ENCODE data around the gene GSTM5.

GSTM5 gene

GRCh38 chr1:109756848-109757521 lies 44.9 kb downstream of the GSTM5 start:
- no peak overlapping the region for H3K27ac Mint-ChIP-seq
- H3K9me3 Mint-ChIP-seq, result no peaks in the 10 kb centered on the region

GRCh38 chr1:109757936-109758786 lies 46.1 kb downstream of the GSTM5 start:
- H3K4me1 Mint-ChIP-seq, result no peaks in the 10 kb centered on the region
- CTCF ChIA-PET, result interaction anchor here (0.8 kb wide), 1 partner anchor 118 kb away, joined by 3 read pairs; no protein-coding TSS in a partner anchor
- no peaks in the 10 kb centered on the region for H3K9me3 Mint-ChIP-seq
- no peak overlapping the region for H3K4me3 Mint-ChIP-seq
- H3K27ac Mint-ChIP-seq, result no peak overlapping the region
- no peak for DNase-seq
- H3K27me3 Mint-ChIP-seq, result peaks cover 19% of the 10 kb centered on the region
- no peaks in the 10 kb centered on the region for H3K36me3 Mint-ChIP-seq

More at GRCh38 chr1:109756848-109757521, 44.9 kb downstream of the GSTM5 start:
- Mint-ChIP-seq H3K27me3 (peaks cover 28% of the 10 kb centered on the region), H3K4me1 (no peaks in the 10 kb centered on the region), H3K36me3 (no peaks in the 10 kb centered on the region), H3K4me3 (no peak overlapping the region)
- DNase-seq, result no peak
- CTCF ChIA-PET, result interaction anchor here (0.8 to 2.3 kb wide), 2 partner anchors 117 kb away, joined by 3 to 11 read pairs; no protein-coding TSS in a partner anchor

GRCh38 chr1:109759513-109760334 lies 47.7 kb downstream of the GSTM5 start:
- H3K4me1 Mint-ChIP-seq, result no peaks in the 10 kb centered on the region
- DNase-seq, result no peak
- no peaks in the 10 kb centered on the region for H3K9me3 Mint-ChIP-seq
- H3K27ac Mint-ChIP-seq, result no peak overlapping the region
- H3K36me3 Mint-ChIP-seq, result no peaks in the 10 kb centered on the region
- CTCF ChIA-PET, result interaction anchor here (0.7 to 1.2 kb wide), 2 partner anchors 9 to 15 kb away, joined by 3 read pairs; no protein-coding TSS in a partner anchor
- H3K4me3 Mint-ChIP-seq, result no peak overlapping the region
- H3K27me3 Mint-ChIP-seq, result peaks cover 18% of the 10 kb centered on the region

- H3K9me3 Mint-ChIP-seq, result no peaks in the 10 kb centered on the region
- peak overlapping the region; percentile 72 for H3K27ac Mint-ChIP-seq
- no peaks in the 10 kb centered on the region for H3K4me1 Mint-ChIP-seq
- H3K27me3 Mint-ChIP-seq, result peaks cover 16% of the 10 kb centered on the region
- DNase-seq, result peak; percentile 18
- no peak overlapping the region for H3K4me3 Mint-ChIP-seq
- CTCF ChIA-PET, result interaction anchor here (0.7 kb wide), 1 partner anchor 10 kb away, joined by 3 read pairs; no protein-coding TSS in a partner anchor
- H3K36me3 Mint-ChIP-seq, result no peaks in the 10 kb centered on the region
Observed at GRCh38 chr1:109760581-109761226, 48.7 kb downstream of the GSTM5 start.

GRCh38 chr1:109761227-109762038 lies 49.4 kb downstream of the GSTM5 start:
- Mint-ChIP-seq H3K27me3 (peaks cover 9% of the 10 kb centered on the region), H3K36me3 (no peaks in the 10 kb centered on the region), H3K9me3 (no peaks in the 10 kb centered on the region), H3K4me3 (no peak overlapping the region), H3K27ac (no peak overlapping the region), H3K4me1 (no peaks in the 10 kb centered on the region)
- no peak for DNase-seq
- CTCF ChIA-PET, result interaction anchor here (1.0 to 1.6 kb wide), 3 partner anchors 13 to 122 kb away, joined by 3 to 7 read pairs (median 4); no protein-coding TSS in a partner anchor

- CTCF ChIA-PET, result interaction anchor here (1.0 to 1.6 kb wide), 3 partner anchors 12 to 122 kb away, joined by 3 to 7 read pairs (median 4); no protein-coding TSS in a partner anchor
- Mint-ChIP-seq H3K4me1 (no peaks in the 10 kb centered on the region), H3K4me3 (no peak overlapping the region), H3K27ac (no peak overlapping the region), H3K36me3 (no peaks in the 10 kb centered on the region), H3K27me3 (peaks cover 8% of the 10 kb centered on the region), H3K9me3 (no peaks in the 10 kb centered on the region)
- DNase-seq, result peak; percentile 20
Observed at GRCh38 chr1:109762039-109762585, 50.1 kb downstream of the GSTM5 start.

- H3K27ac Mint-ChIP-seq, result no peak overlapping the region
- H3K4me3 Mint-ChIP-seq, result no peak overlapping the region
- no peaks in the 10 kb centered on the region for H3K9me3 Mint-ChIP-seq
- no peaks in the 10 kb centered on the region for H3K27me3 Mint-ChIP-seq
- H3K4me1 Mint-ChIP-seq, result no peaks in the 10 kb centered on the region
- no peaks in the 10 kb centered on the region for H3K36me3 Mint-ChIP-seq
- CTCF ChIA-PET, result interaction anchor here (0.7 to 1.6 kb wide), 4 partner anchors 11 to 221 kb away, joined by 3 to 7 read pairs (median 4); no protein-coding TSS in a partner anchor
- peak; percentile 14 for DNase-seq
Observed at GRCh38 chr1:109762821-109763645, 51.0 kb downstream of the GSTM5 start.

GRCh38 chr1:109763646-109764415 lies 51.8 kb downstream of the GSTM5 start, which contains the start of gene EPS8L3:
Gene EPS8L3 (minus strand): TSS chr1:109763923. CDS start chr1:109761749, 2,174 bp downstream.
- Mint-ChIP-seq H3K9me3 (no peaks in the 10 kb centered on the region), H3K4me1 (no peaks in the 10 kb centered on the region), H3K4me3 (no peak within 1 kb of the TSS), H3K27me3 (no peaks in the 10 kb centered on the region), H3K36me3 (no peaks in the 10 kb centered on the region), H3K27ac (no peak within 1 kb of the TSS)
- CTCF ChIA-PET, result interaction anchor here (0.7 to 1.1 kb wide), 2 partner anchors 121 to 220 kb away, joined by 3 read pairs; no protein-coding TSS in a partner anchor
- peak; percentile 11 for DNase-seq

- Mint-ChIP-seq H3K36me3 (no peaks in the 10 kb centered on the region), H3K4me1 (no peaks in the 10 kb centered on the region), H3K4me3 (no peak overlapping the region), H3K9me3 (no peaks in the 10 kb centered on the region), H3K27me3 (peaks cover 6% of the 10 kb centered on the region), H3K27ac (no peak overlapping the region)
- DNase-seq, result peak; percentile 10
- CTCF ChIA-PET, result interaction anchor here (1.1 to 2.0 kb wide), 3 partner anchors 10 to 125 kb away, joined by 3 to 9 read pairs (median 6); no protein-coding TSS in a partner anchor
Observed at GRCh38 chr1:109764561-109765482, 52.8 kb downstream of the GSTM5 start.

GRCh38 chr1:109765483-109765815 lies 53.4 kb downstream of the GSTM5 start:
- H3K9me3 Mint-ChIP-seq, result no peaks in the 10 kb centered on the region
- no peak overlapping the region for H3K27ac Mint-ChIP-seq
- H3K4me3 Mint-ChIP-seq, result no peak overlapping the region
- CTCF ChIA-PET, result interaction anchor here (1.0 to 2.0 kb wide), 4 partner anchors 9 to 125 kb away, joined by 3 to 9 read pairs (median 4); no protein-coding TSS in a partner anchor
- peaks cover 13% of the 10 kb centered on the region for H3K27me3 Mint-ChIP-seq
- H3K4me1 Mint-ChIP-seq, result no peaks in the 10 kb centered on the region
- H3K36me3 Mint-ChIP-seq, result no peaks in the 10 kb centered on the region
- peak; percentile 16 for DNase-seq
